Measurements from ENCODE around the gene GCSH. TPM values are rescaled to one million over a fixed set of nuclear protein-coding genes. Genes with fewer than 3 reads are reported as not detected.

GCSH gene
- total RNA-seq, 1 donor: 36.2 TPM

- no peak overlapping the region for H3K4me3 ChIP-seq (ENCODE audit: low read depth, low read length)
- DNase-seq (ENCODE audit: low read depth): no peak
- no peak for TF ChIP-seq CTCF (IDR thresholded peaks at IDR 0.05; ENCODE audit: insufficient read depth, low read length)
These were observed 15.2 kb downstream of the GCSH start for GRCh38 chr16:81081014-81081413.

- no peak for DNase-seq (ENCODE audit: low read depth)
- TF ChIP-seq CTCF (IDR thresholded peaks at IDR 0.05; ENCODE audit: insufficient read depth, low read length): no peak
- H3K4me3 ChIP-seq (ENCODE audit: low read depth, low read length): no peak overlapping the region
These were observed 16.0 kb downstream of the GCSH start for GRCh38 chr16:81080233-81080632.

GRCh38 chr16:81077076-81077940 is 18.9 kb downstream of the GCSH start, which contains the start of gene C16orf46:
Gene C16orf46 (minus strand): TSS chr16:81077238. CDS start chr16:81063955, 13,283 bp downstream.
- TF ChIP-seq CTCF (IDR thresholded peaks at IDR 0.05; ENCODE audit: insufficient read depth, low read length): no peak
- H3K4me3 ChIP-seq (ENCODE audit: low read depth, low read length): peak within 1 kb of the TSS; percentile 91
- DNase-seq (ENCODE audit: low read depth): peak; percentile 93

- no peak for TF ChIP-seq CTCF (IDR thresholded peaks at IDR 0.05; ENCODE audit: insufficient read depth, low read length)
- DNase-seq (ENCODE audit: low read depth): peak; percentile 81
- H3K4me3 ChIP-seq (ENCODE audit: low read depth, low read length): peak overlapping the region; percentile 91
These were observed 19.6 kb downstream of the GCSH start for GRCh38 chr16:81076566-81077075.

GRCh38 chr16:81073560-81074330 is 22.4 kb downstream of the GCSH start:
- no peak overlapping the region for H3K4me3 ChIP-seq (ENCODE audit: low read depth, low read length)
- DNase-seq (ENCODE audit: low read depth): no peak
- no peak for TF ChIP-seq CTCF (IDR thresholded peaks at IDR 0.05; ENCODE audit: insufficient read depth, low read length)

GRCh38 chr16:81071805-81072204 is 24.4 kb downstream of the GCSH start:
- DNase-seq (ENCODE audit: low read depth): no peak
- H3K4me3 ChIP-seq (ENCODE audit: low read depth, low read length): no peak overlapping the region
- TF ChIP-seq CTCF (IDR thresholded peaks at IDR 0.05; ENCODE audit: insufficient read depth, low read length): no peak
